HG03108 (cell line): ENCODE data around the gene NUDT13.
A peak's percentile ranks its signal among the peaks of the same experiment; 100 is the strongest.
"Not testable (repeated sequence)": the region's sequence is repeated elsewhere in the genome, so short reads cannot be mapped to it uniquely, and the experiment has no call there.

Experiments
- ATAC-seq: cut with Tn5 transposase; IDR thresholded peaks from one replicate; pipeline ENCODE4 v1.9.1; 2021; ENCODE audit warnings: moderate library complexity; ENCODE audit not compliant: unreplicated experiment

Gene NUDT13

DNA sequence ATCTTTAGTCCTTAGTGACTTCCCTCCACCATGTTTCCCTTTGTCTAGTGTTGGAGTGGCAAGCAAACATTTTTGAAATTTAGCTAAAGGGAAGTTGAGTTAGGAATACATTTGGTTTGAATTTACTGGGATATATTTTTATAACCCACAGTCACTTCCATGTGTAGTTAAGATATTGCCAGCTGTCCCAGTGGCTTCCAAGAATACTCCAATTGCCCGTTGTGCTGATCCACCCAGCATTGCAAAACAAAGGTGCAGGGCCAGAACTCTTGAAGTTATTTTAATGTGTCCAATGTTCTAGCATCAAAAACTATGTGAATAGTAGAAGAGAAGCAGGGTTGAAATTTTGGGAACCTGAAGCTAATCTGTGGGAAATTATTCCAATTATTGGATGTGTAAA lies 11.1 kb upstream of the NUDT13 start:
- ATAC-seq, result no peak

DNA sequence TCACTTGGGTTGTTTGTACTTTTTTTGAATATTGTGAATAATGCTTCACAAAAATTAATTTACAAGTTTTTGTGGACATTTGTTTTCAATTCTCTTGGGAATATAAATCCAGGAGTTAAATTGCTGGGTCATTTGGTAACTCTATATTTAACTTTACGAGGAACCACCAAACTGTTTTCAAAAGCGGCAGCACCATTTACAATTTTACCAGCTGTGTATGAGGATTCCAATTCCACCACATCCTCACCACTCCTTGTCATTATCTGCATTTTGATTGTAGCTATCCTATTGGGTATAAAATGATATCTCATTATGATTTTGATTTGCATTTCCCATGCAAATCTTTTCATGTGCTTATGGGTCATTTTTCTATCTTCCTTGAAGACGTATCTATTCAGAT lies 4.0 kb upstream of the NUDT13 start:
- ATAC-seq, result no peak

DNA sequence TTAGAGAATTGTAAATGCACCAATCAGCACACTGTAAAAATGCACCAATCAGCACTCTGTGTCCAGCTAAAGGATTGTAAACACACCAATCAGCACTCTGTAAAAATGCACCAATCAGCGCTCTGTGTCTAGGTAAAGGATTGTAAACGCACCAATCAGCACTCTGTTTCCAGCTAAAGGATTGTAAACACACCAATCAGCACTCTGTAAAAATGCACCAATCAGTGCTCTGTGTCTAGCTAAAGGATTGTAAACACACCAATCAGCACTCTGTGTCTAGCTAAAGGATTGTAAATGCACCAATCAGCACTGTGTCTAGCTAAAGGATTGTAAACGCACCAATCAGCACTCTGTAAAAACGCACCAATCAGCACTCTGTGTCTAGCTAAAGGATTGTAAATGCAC lies 1.0 kb upstream of the NUDT13 start:
- ATAC-seq, result not testable (repeated sequence)

DNA sequence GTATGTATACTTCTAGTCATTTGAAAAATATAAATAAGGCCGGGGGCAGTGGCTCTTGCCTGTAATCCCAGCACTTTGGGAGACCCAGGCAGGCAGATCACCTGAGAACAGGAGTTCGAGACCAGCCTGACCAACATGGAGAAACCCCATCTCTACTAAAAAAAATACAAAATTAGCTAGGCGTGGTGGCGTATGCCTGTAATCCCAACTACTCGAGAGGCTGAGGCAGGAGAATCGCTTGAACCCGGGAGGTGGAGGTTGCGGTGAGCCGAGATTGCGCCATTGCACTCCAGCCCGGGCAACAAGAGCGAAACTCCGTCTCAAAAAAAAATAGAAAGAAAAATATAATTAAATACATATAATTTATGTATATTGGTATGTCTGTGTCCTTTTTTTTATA lies 1.8 kb downstream of the NUDT13 start:
- ATAC-seq, result not testable (repeated sequence)

DNA sequence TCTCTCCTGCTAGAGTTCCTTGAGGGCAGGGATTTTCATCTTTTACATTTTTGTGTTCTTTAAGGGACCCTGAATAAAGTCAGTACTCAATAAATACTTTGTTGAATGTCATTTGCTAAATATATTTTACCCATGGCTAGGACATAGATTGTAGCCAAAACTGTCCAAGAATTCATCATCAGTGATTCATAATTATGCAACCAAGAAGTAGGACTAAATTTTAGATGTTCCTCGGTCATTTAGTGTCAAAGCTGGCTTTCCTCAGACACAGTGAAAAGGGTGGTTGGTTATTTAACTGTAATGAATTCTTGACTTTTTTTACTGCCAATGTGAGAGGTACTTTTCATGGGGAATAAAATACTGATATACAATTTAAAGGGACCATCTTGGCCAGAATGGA lies 3.3 kb downstream of the NUDT13 start:
- ATAC-seq, result no peak

DNA sequence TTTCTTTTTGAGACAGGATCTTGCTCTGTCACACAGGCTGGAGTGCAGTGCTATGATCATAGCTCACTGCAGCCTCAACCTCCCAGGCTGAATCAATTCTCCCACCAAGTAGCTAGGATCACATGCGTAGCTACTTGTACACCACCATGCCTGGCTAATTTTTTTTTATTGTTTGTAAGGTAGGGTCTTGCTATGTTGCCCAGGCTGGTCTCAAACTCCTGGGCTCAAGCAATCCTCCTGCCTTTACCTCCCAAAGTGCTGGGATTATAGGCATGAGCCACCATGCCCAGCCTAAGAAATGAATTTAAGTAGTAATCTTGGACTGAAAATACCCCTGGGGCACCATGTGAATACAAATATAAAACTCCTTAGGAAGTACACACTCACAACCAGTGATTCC lies 5.8 kb downstream of the NUDT13 start:
- ATAC-seq, result no peak

DNA sequence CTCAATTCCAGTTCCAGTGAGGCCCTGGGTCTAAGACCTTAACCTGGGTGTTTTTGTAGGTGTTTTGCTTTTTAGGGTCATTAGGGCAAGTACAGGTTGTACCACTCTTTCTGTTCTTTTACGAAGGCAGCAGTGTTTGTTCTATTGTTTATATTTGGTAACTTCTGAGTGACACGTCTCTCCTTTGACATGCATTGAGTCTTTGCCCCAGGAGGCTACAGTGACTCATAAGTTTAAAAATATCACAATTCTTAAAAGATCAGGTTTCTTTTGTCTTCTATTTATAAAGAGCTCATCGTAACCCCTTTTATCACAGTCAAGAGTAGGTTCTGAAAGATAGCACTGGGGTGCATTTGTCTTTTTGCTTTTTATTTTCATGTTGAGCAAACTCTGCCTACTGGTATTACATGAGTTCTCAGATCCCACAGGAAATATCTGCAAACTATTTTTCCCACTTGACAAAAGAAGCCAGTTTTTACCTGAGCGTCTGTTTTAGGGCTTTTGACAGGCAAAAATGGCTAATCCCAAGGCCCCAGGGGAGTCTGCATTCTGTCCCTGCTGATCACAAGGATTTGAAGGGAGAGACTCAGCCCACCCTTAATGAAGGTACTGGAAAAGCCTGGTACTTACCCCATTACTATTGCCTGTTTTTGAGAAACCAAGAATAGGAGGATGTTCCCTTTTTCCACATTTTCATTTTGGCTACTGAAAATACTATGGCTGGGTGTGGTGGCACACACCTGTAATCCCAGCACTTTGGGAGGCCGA lies 7.9 kb downstream of the NUDT13 start:
- peak; percentile 79 for ATAC-seq

DNA sequence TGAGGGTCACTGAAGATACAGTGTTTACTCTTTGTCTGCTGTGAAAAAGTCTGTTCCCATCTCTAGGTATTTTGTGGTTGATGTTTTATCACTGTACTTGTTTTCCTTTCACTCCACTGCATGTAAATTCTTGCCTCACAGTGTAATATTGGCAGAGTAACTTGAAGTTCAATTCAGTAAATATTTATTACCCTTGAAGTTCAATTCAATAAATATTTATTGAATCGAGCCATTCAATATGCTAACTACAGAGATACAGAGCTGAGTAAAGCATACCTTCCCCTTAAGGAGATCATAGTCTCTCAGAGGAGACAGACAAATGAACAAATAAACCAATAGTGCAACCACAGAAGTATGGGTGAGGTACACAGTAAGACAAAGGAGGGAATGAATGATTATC lies 9.2 kb downstream of the NUDT13 start:
- ATAC-seq, result no peak

DNA sequence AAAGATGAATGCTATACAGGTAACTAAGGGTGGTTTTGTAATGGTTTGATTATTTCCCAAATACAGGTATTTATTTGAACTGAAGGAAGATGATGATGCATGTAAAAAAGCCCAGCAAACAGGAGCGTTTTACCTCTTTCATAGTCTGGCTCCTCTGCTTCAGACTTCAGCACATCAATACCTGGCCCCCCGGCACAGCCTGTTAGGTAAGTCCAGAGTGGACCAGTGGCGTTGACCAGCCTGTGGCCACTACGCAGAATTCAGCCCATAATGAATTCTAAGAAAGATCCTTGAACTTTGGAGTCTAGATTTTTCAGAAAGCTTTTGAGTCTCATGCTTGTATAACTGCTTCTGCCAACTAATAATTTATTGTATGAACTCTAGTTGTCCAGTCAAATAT lies 9.7 kb downstream of the NUDT13 start:
- no peak for ATAC-seq

DNA sequence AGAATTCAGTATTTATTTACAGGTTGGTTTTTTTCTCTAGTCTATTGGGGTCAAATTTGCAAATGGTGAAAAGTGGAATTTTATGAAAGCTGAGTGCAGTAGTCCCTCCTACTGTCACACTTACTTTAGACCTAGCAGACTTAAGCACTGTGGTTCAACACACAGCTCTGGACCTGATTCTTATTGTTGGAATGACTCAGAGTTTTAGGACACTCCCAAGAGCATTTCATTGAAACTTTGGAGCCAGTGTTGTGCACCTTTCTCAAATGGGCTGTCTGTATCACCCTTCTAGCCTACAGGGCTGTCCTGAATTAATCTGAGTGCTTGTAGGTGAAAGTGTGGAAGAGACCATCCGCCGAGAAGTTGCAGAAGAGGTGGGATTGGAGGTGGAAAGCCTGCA lies 16.1 kb downstream of the NUDT13 start:
- ATAC-seq, result no peak

DNA sequence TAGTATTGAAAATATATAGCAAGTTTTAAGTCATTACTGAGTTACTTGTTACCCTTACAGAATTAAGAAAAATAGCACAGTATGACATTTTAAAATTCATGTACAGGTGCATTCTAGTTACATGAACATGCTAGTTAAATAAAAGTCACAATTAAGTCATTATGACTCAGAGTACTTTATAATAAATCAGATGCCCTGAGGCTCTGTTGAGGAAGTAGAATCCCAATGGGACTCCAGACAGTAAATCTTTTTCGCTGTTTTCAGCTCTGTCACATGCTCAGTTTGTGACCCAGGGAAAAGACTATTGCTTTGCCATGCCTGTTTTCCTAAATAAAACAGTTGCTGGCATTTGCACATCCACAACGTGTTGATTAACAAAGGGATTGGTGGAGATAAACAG lies 21.0 kb downstream of the NUDT13 start:
- no peak for ATAC-seq

DNA sequence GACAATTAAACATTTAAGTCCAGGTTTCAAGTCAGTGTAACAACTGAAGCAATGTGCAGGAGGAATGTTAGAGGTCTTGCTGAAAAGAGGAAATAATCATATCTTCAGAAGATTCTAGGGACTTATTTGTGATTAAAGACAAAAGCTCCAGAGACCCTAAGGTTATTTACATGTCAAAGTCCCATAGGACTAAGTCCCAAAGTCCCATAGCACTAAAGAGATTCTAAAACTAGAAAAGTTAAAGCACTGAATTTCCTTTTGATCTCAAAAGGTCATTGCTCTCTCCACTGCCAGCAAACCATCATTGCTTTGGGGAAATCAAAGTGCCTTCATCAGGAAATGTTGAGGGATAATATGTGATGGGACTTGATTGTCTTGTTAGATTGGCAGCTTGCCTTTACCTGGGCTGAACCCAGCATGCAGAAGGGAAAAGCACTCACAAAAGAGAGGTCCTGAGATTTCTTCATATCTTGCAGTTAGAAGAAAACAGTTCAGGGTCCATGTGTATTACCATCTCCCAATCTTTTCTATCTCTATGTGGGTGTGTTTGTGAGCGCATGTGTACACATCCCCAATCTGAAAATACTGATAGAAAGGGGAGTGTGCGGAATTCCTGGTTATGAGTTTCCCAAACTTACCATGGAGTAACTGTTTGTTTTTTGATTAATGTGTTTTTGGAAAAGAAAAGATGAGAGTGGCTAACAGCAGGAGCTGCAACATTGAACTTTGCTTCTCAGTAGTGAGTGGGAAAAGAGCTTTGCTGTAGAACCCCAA lies 21.8 kb downstream of the NUDT13 start:
- ATAC-seq, result no peak

DNA sequence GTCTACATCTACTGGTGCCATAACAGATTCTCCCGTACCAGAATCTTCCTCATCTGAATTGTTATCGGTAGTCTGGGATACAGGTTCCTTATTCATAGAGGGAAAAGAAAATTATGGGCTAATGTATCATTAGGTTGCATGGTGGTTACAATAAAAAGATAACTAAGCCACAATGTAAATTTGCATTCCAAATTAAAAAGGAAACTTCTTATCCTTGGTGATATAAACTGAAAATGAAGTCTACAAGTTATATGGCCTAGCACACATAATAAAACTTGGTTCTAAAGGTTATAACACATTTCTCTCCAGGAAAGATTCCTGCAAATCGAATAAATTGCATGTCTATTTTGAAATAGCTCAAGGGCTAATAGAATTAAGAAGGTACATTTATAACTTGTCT lies 24.5 kb downstream of the NUDT13 start:
- no peak for ATAC-seq

DNA sequence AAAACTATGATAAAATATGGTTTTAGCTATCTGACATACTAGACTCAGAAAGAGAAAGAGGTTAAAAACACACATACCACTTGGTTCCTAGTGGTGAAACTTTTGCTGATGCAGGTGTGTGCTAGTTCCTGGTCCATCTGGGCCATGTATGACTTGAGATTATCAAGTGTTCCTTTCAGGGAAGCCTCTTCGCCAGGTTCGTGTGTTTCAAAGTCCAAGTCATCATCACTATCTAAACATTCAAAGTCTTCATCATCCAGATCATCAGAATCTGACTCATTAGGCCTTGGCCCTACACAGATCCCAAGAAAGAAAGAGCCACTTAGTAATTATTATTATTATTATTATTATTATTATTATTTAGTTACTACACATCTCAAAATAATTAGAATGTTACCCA lies 26.4 kb downstream of the NUDT13 start:
- no peak for ATAC-seq

DNA sequence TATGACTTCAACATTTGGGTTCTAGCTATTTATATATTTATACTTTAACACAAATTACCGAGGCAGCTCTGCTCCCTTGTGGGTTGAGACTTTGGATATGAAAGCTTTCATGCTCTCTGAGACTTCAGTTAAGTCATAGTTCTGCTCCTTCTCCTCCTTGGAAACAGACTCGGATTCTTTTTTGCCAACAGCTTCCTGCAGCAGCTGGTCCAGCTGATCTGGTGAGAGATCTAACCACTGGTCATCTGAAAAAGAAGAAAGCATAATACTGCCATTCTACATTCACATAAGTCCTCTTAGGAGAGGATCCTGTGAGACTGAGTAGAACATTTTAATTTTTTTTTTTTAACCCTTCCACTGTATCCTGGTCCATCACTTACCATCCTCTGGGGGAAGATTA lies 29.0 kb downstream of the NUDT13 start:
- no peak for ATAC-seq

DNA sequence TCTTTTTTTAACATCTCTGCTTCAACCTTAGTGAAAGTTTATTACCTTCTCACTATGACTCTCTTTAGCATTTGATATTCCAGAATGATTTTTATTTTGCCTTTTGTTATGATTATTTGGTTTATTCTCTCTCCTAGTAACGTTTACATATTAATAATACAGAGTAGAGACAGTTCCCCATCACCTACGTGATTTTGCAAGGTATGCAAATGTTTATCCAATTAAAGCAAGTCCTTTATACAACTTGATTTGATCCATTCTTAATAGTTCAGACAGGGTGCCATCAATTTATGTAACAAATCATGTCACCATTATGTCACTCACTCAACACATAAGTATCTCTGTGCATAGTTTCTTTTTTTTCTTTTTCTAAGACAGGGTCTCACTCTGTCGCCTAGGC lies 31.3 kb downstream of the NUDT13 start:
- no peak for ATAC-seq

DNA sequence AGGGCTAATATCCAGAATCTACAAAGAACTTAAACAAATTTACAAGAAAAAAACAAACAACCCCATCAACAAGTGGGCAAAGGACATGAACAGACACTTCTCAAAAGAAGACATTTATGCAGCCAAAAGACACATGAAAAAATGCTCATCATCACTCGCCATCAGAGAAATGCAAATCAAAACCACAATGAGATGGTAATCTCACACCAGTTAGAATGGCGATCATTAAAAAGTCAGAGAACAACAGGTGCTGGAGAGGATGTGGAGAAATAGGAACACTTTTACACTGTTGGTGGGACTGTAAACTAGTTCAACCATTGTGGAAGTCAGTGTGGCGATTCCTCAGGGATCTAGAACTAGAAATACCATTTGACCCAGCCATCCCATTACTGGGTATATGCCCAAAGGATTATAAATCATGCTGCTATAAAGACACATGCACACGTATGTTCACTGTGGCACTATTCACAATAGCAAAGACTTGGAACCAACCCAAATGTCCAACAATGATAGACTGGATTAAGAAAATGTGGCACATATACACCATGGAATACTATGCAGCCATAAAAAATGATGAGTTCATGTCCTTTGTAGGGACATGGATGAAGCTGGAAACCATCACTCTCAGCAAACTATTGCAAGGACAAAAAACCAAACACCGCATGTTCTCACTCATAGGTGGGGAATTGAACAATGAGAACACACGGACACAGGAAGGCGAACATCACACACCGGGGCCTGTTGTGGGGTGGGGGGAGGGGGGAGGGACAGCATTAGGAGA lies 40.6 kb downstream of the NUDT13 start:
- not testable (repeated sequence) for ATAC-seq

DNA sequence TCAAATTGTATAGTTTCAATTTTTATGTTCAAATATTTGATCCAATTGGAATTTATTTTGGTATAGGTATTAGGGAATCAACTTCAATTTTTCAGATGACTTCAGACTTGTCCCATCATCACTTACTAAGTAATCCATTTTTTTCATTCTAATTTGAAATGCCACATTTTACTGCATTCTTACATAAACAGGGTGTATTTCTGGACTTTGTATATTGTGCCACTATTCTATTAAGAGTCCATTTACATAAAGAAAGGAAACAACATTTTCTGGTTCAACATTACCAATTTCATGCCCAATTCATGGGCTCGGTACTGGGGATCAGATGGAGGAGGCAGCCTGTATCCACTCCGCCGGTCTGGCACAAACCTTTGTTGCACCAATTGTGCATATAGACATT lies 41.8 kb downstream of the NUDT13 start:
- no peak for ATAC-seq

DNA sequence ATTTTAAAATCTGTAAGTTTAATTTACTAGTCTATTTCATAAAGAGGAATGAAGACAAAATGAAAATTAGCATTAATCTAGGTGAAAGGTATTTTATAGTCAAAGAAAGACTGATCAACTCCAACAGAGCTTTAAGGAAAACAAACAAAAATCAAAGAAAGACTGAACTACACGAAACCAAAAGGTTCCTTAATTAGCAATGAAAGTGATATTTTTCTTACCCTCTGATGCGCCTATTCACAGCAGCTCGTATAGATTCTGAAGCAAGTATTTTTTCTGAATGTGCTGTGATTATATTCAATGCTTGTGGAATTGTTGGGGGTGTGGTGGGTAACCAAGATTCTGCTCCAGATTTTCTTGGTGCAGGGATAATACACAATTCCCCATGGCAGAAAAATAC lies 45.8 kb downstream of the NUDT13 start:
- ATAC-seq, result no peak

DNA sequence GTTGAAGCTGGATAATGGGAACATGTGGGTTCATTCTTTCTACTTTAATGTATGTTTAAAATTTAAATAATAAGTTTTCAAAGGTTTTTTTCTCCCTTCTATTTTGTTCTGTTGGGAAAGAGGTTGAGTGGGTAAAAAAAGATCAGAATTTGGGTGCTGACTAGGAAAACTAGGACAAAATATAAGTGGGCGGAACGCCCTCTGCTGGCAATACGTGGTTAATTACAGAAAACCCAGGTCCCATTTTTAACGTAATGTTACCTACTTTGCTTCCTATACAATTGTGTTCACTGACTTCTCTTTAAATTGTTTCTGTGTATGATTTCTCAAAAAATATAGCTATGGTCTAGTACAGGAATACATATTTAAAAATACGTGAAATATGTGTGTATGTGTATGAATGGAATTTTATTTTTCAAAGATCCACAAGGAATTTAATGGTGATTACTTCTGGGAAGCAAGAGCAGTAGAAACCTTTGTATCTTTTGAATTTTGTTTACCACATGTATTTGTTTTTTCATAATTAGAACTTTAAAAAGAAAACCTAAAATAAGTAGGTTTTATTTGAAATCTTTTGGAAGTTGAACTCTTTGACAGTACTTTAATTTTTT lies 48.9 kb downstream of the NUDT13 start:
- ATAC-seq, result no peak

DNA sequence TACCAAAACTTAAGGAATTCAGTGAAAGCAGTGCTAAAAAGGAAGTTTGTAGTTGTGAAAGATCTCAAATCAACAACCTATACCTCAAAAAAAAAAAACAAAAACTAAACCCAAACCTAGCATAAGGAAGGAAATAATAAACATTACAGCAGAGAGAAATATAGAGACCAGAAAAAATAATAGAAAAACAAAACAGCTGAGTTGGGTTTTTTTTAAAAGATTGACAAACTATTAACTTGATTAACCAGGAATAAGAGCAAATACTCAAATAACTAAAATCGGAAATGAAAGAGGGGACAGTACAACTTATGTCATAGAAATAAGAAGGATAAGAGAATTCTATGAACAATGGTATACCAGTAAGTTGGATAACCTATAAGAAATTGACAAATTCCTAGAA lies 50.8 kb downstream of the NUDT13 start:
- no peak for ATAC-seq
